Naive thymus-derived CD8-positive, alpha-beta T cell (primary cell): ENCODE data around the gene NAT8. TPM values are rescaled to one million over a fixed set of nuclear protein-coding genes. Genes with fewer than 3 reads are reported as not detected.
"Not testable (repeated sequence)": the region's sequence is repeated elsewhere in the genome, so short reads cannot be mapped to it uniquely, and the experiment has no call there.

Experiments
- ATAC-seq, 2 donors: fragments of 150-1000 bp; cut with Tn5 transposase in 1 of 2; sonication (Bioruptor Pico), chemical (Tn5 transposase) in 1 of 2; 1 replicate in 1 of 2; 2 replicates in 1 of 2; pipeline ENCODE4 v1.10.0; 2021; ENCODE audit warnings: mild to moderate bottlenecking in 2 of 2, moderate library complexity in 2 of 2
- POLR2A ChIA-PET: fragments of 350-600 bp; sonication (Branson Sonifier 250); formaldehyde crosslinking; loops from one replicate; lab custom pipeline; 2021; ENCODE audit warnings: antibody characterized with exemption; lab: Charles Lee
- DNase-seq, 10 donors: peaks; one replicate each; pipeline versions ENCODE4 v3.0.0 to v3.0.0-alpha.2; 2020 to 2022
- H3K27ac Mint-ChIP-seq, 10 donors: one replicate each; pipeline ENCODE4 v1.8.0; 2020 to 2022; ENCODE audit warnings: mild to moderate bottlenecking in 10 of 10, mixed read lengths in 10 of 10, moderate library complexity in 4 of 10, inconsistent platforms in 1 of 10
- H3K27me3 Mint-ChIP-seq, 5 donors: one replicate each; pipeline ENCODE4 v1.8.0; 2021 to 2022; ENCODE audit warnings: mixed read lengths in 5 of 5
- H3K36me3 Mint-ChIP-seq, 3 donors: one replicate each; pipeline ENCODE4 v1.8.0; 2020 to 2022; ENCODE audit warnings: mixed read lengths in 3 of 3, mild to moderate bottlenecking in 2 of 3, inconsistent platforms in 1 of 3
- H3K4me1 Mint-ChIP-seq, 4 donors: one replicate each; pipeline ENCODE4 v1.8.0; 2021 to 2022; ENCODE audit warnings: mixed read lengths in 4 of 4
- H3K4me3 Mint-ChIP-seq, 10 donors: one replicate each; pipeline ENCODE4 v1.8.0; 2020 to 2022; ENCODE audit warnings: mild to moderate bottlenecking in 10 of 10, mixed read lengths in 10 of 10, moderate library complexity in 6 of 10, inconsistent platforms in 1 of 10
- H3K9me3 Mint-ChIP-seq, 9 donors: one replicate each; pipeline ENCODE4 v1.8.0; 2020 to 2022; ENCODE audit warnings: mixed read lengths in 9 of 9, mild to moderate bottlenecking in 3 of 9, inconsistent platforms in 1 of 9, moderate library complexity in 1 of 9
- polyA plus RNA-seq, 3 donors: library from polyadenylated mRNA; unstranded; fragments of 300-500 nt; fragmentation: Illumina TruSeq; gene quantifications; one replicate each; pipeline ENCODE4 v1.2.3, GENCODE V29; 2021
- total RNA-seq, 8 experiments: library from RNA in 2 of 8; stranded (reverse) in 2 of 8; gene quantifications; one replicate each; pipeline ENCODE4 v1.2.3 and lab custom pipeline; 2021 to 2026

NAT8 gene
- total and polyA plus RNA-seq, 5 experiments from 2014 or later: not detected

DNA sequence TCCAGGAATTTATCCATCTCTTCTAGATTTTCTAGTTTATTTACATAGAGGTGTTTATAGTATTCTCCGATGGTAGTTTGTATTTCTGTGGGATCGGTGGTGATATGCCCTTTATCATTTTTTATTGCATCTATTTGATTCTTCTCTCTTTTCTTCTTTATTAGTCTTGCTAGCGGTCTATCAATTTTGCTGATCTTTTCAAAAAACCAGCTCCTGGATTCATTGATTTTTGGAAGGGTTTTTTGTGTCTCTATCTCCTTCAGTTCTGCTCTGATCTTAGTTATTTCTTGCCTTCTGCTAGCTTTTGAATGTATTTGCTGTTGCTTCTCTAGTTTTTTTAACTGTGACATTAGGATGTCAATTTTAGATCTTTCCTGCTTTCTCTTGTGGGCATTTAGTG, 25.0 kb upstream of the NAT8 start:
- H3K27ac Mint-ChIP-seq, ATAC-seq, POLR2A ChIA-PET, H3K4me3 Mint-ChIP-seq, H3K4me1 Mint-ChIP-seq, DNase-seq, H3K9me3 Mint-ChIP-seq: not testable (repeated sequence)
- H3K27me3 Mint-ChIP-seq: peaks cover 1 to 25% (median 8%) of the 10 kb centered on the region in 5 donors
- H3K36me3 Mint-ChIP-seq: peaks cover 8 to 11% (median 10%) of the 10 kb centered on the region in 3 donors

- no peak for ATAC-seq
- H3K4me3 Mint-ChIP-seq: no peak overlapping the region
Measured at GRCh38 chr2:73654175-73654574, 12.0 kb upstream of the NAT8 start.

GRCh38 chr2:73652348-73652747, 10.1 kb upstream of the NAT8 start:
- no peak for ATAC-seq
- peaks cover 0 to 6% (median 0%) of the 10 kb centered on the region in 9 donors for H3K9me3 Mint-ChIP-seq
- no peaks in the 10 kb centered on the region for H3K4me1 Mint-ChIP-seq
- no peak for DNase-seq
- no peak overlapping the region for H3K27ac Mint-ChIP-seq
- no peak overlapping the region for H3K4me3 Mint-ChIP-seq
- peaks cover 0 to 5% (median 0%) of the 10 kb centered on the region in 3 donors for H3K36me3 Mint-ChIP-seq
- H3K27me3 Mint-ChIP-seq: peaks cover 0 to 1% (median 0%) of the 10 kb centered on the region in 5 donors
- POLR2A ChIA-PET: no interaction called here

More at GRCh38 chr2:73654175-73654574, 12.0 kb upstream of the NAT8 start:
- POLR2A ChIA-PET: no interaction called here
- Mint-ChIP-seq H3K36me3 (peaks cover 0 to under 1% (median 0%) of the 10 kb centered on the region in 3 donors), H3K9me3 (peaks cover 0 to 4% (median 2%) of the 10 kb centered on the region in 9 donors), H3K27ac (no peak overlapping the region), H3K27me3 (peaks cover 0 to 5% (median 0%) of the 10 kb centered on the region in 5 donors), H3K4me1 (no peaks in the 10 kb centered on the region)
- no peak for DNase-seq

GRCh38 chr2:73651591-73652230, 9.5 kb upstream of the NAT8 start:
- peaks cover 0 to 5% (median 0%) of the 10 kb centered on the region in 3 donors for H3K36me3 Mint-ChIP-seq
- H3K4me3 Mint-ChIP-seq: no peak overlapping the region
- no peak for DNase-seq
- H3K27me3 Mint-ChIP-seq: peaks cover 0 to 3% (median 0%) of the 10 kb centered on the region in 5 donors
- POLR2A ChIA-PET: no interaction called here
- H3K27ac Mint-ChIP-seq: no peak overlapping the region
- no peak for ATAC-seq
- peaks cover 0 to 6% (median 0%) of the 10 kb centered on the region in 9 donors for H3K9me3 Mint-ChIP-seq
- H3K4me1 Mint-ChIP-seq: no peaks in the 10 kb centered on the region

GRCh38 chr2:73647690-73648089, 5.5 kb upstream of the NAT8 start:
- H3K9me3 Mint-ChIP-seq, ATAC-seq, DNase-seq, H3K4me1 Mint-ChIP-seq, POLR2A ChIA-PET, H3K27ac Mint-ChIP-seq, H3K36me3 Mint-ChIP-seq, H3K4me3 Mint-ChIP-seq: not testable (repeated sequence)
- peaks cover 3 to 32% (median 14%) of the 10 kb centered on the region in 5 donors for H3K27me3 Mint-ChIP-seq

GRCh38 chr2:73641767-73642062, 507 bp downstream of the NAT8 start:
- Mint-ChIP-seq H3K9me3 (peaks cover 0 to 29% (median 11%) of the 10 kb centered on the region in 9 donors), H3K4me3 (no peak overlapping the region), H3K27me3 (peaks cover 9 to 49% (median 20%) of the 10 kb centered on the region in 5 donors), H3K36me3 (peaks cover 0 to 23% (median 2%) of the 10 kb centered on the region in 3 donors), H3K27ac (peak overlapping the region in 1 of 10 donors; percentile 47), H3K4me1 (no peaks in the 10 kb centered on the region)
- POLR2A ChIA-PET: no interaction called here
- DNase-seq: no peak
- ATAC-seq: no peak

GRCh38 chr2:73640946-73641766, 1.1 kb downstream of the NAT8 start:
- POLR2A ChIA-PET: no interaction called here
- peaks cover 0 to 23% (median 2%) of the 10 kb centered on the region in 3 donors for H3K36me3 Mint-ChIP-seq
- H3K4me3 Mint-ChIP-seq: no peak overlapping the region
- no peak for DNase-seq
- peaks cover 0 to 29% (median 11%) of the 10 kb centered on the region in 9 donors for H3K9me3 Mint-ChIP-seq
- H3K27me3 Mint-ChIP-seq: peaks cover 9 to 49% (median 19%) of the 10 kb centered on the region in 5 donors
- H3K27ac Mint-ChIP-seq: no peak overlapping the region
- H3K4me1 Mint-ChIP-seq: no peaks in the 10 kb centered on the region
- ATAC-seq: no peak

DNA sequence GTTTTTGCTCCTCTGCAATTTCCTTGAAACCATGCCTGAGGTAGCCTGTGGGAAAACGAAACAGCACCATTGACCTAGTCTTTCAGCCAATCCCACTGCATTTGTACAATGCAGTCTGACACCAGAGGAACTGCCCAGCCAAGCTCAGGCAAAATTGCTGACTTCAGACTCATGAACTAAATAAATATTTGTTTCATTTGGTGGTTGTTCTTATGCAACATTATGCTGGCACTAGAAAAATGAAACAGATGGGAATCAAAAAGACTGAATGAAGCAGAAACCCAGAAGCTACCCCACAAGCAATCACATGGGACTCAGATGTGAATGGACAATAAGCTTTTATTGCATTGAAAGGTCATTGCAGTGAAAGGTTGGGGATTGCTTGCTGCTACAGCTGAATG, 1.7 kb downstream of the NAT8 start:
- POLR2A ChIA-PET: no interaction called here
- peaks cover 0 to 29% (median 11%) of the 10 kb centered on the region in 9 donors for H3K9me3 Mint-ChIP-seq
- peaks cover 0 to 23% (median 2%) of the 10 kb centered on the region in 3 donors for H3K36me3 Mint-ChIP-seq
- H3K27ac Mint-ChIP-seq: no peak overlapping the region
- DNase-seq: no peak
- H3K4me3 Mint-ChIP-seq: no peak overlapping the region
- no peaks in the 10 kb centered on the region for H3K4me1 Mint-ChIP-seq
- H3K27me3 Mint-ChIP-seq: peaks cover 9 to 42% (median 16%) of the 10 kb centered on the region in 5 donors
- ATAC-seq: no peak

- peaks cover 0 to 23% (median 2%) of the 10 kb centered on the region in 3 donors for H3K36me3 Mint-ChIP-seq
- POLR2A ChIA-PET: no interaction called here
- no peak overlapping the region for H3K27ac Mint-ChIP-seq
- H3K9me3 Mint-ChIP-seq: peaks cover 0 to 29% (median 11%) of the 10 kb centered on the region in 9 donors
- peaks cover 2 to 23% (median 9%) of the 10 kb centered on the region in 5 donors for H3K27me3 Mint-ChIP-seq
- DNase-seq (no peak), ATAC-seq (no peak)
- H3K4me1 Mint-ChIP-seq: no peaks in the 10 kb centered on the region
- no peak overlapping the region for H3K4me3 Mint-ChIP-seq
Measured at GRCh38 chr2:73638429-73638828, 3.8 kb downstream of the NAT8 start.

DNA sequence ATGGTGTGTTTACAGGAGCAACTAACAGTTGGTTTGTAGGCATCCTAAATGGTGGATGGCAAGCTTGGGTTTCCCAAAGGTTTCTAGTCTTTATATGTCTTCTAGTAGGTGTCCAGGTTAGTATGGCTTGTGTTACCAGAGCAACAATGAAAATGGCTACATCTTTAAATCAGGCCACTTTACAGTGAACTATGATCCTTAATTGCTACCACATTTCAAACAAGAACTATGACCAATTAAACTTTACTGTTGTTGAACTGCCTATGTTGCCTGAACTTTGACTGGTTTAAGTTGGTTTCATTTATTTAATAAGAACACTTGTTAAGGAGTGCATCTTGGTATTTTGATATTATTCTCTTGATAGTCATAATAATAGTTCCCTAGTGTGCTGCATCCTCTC, 5.2 kb downstream of the NAT8 start:
- H3K27me3 Mint-ChIP-seq: peaks cover 0 to 11% (median 6%) of the 10 kb centered on the region in 5 donors
- DNase-seq, H3K4me3 Mint-ChIP-seq, ATAC-seq, H3K27ac Mint-ChIP-seq, POLR2A ChIA-PET, H3K4me1 Mint-ChIP-seq: not testable (repeated sequence)
- H3K9me3 Mint-ChIP-seq: peaks cover 0 to 29% (median 11%) of the 10 kb centered on the region in 9 donors
- H3K36me3 Mint-ChIP-seq: peaks cover 0 to 20% (median 2%) of the 10 kb centered on the region in 3 donors

DNA sequence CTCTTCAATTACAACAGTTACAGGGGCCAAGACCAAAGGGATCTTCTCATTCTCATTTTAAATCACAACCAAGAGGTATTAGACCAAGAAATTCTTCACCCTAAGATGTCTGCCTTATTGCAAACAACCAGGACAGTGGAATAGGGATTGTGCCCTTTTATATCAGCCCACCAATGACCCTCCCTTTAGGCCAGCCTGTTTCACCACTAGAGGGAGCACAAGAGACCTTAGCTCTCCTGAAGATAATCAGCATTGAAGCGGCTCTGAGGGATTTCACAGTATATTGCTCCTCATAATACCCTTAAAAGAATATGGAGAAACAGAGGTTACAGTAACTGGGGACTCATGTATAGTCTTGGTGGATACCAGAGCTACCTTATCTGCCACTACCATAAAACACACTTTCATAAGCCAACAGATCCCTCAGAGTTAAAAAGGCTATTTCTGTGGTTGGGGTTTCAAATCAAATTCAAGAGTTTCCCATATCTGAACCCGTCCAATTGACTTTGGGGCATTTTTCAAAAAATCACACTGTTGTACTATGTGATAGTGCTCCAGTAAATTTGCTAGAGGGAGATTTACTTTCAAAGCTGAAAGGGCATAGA, 11.5 kb downstream of the NAT8 start:
- ATAC-seq: peak; percentile 65
- peak in 3 of 10 donors; percentile 1 to 7 (median 2) for DNase-seq
- POLR2A ChIA-PET, H3K4me3 Mint-ChIP-seq, H3K27me3 Mint-ChIP-seq, H3K4me1 Mint-ChIP-seq, H3K27ac Mint-ChIP-seq: not testable (repeated sequence)
- peaks cover 0 to 16% (median 7%) of the 10 kb centered on the region in 9 donors for H3K9me3 Mint-ChIP-seq
- H3K36me3 Mint-ChIP-seq: peaks cover 9 to 13% (median 13%) of the 10 kb centered on the region in 3 donors

- peaks cover 9 to 13% (median 13%) of the 10 kb centered on the region in 3 donors for H3K36me3 Mint-ChIP-seq
- peaks cover 0 to 11% (median 0%) of the 10 kb centered on the region in 5 donors for H3K27me3 Mint-ChIP-seq
- ATAC-seq: not testable (repeated sequence)
Measured at GRCh38 chr2:73628493-73628892, 13.7 kb downstream of the NAT8 start.

More at GRCh38 chr2:73628493-73628892, 13.7 kb downstream of the NAT8 start:
- H3K27ac Mint-ChIP-seq, H3K4me1 Mint-ChIP-seq, H3K4me3 Mint-ChIP-seq, POLR2A ChIA-PET, DNase-seq: not testable (repeated sequence)
- peaks cover 0 to 16% (median 7%) of the 10 kb centered on the region in 9 donors for H3K9me3 Mint-ChIP-seq
